ENCODE data around the gene PRR4.

Gene PRR4

GRCh38 chr12:10849425-10849878, at the start of gene PRR4:
Gene PRR4 (minus strand): TSS chr12:10849475. CDS start chr12:10849437, 38 bp downstream.
- DNase-seq: no peak

DNA sequence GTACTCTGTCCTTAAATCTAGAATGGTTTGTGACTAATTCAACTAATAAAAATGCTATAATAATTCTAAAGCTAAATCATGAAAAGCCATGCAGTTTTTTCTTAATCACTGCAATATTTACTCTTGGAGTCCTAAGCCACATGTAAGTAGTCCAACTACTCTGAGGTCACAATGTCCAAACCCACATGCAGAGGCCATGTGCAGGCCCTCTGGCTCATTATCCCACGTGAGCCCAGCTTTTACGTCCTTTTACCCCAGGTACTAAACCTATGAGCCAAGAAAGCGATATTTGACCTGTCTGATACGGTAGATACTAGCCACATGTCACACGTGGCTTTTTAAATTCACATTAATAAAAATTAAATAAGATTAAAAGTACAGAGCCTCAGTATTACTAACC, 47.6 kb upstream of the PRR4 start:
- no peak for DNase-seq

DNA sequence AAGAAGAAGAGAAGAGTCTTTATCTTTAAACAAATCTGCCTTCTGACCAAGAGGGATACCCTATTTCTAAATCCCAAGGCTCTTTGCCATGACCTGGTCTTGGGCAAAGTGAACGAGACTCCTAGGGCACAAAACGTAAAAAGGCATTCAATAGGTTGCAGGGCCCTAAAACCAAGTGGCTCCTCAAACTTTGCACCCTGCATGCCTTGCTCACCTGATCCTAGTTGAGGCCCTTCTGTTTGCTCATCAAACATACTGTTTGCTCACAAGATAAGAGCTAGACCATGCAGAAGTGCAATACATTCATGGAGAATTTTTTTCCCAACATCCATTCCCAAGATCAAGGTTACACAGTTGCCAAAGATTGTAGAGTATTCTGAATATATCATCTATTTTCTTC, 42.7 kb upstream of the PRR4 start:
- no peak for DNase-seq

- no peak for DNase-seq
These were observed 40.0 kb upstream of the PRR4 start for GRCh38 chr12:10889226-10889625.

DNA sequence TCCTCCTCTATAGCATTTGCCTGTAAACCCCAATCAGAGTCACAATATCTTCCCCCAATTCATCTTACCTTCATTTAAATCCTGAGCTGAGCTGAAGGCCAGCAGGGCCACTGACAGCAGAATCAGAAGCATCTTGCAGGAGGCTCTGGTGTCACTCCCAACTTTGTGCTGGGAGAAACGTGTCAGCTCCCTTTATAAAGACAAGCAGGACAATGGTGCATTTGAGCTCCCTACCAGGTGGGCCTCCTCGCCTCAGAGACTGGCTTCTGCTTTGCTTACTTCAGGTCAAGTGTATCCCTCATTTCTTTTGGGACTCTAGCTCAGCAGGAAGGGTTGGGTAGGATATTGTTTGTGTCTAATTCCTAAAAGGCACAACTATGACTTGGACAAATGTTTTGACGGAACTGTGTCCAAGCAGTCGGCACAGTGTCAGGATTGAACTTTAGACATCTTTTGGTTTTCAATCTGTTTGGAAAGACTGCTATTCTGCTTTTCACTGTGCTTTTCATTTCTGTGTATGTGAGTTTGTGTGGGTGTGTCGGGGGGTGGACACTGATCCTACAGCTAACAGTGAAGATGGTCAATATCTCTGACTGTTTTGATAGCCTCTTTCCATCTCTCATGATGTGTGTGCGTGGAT, 34.9 kb upstream of the PRR4 start, which contains the start of gene PRH1:
TSS of gene PRH1 (minus strand) at position 170 of the 640 bp plus-strand sequence. CDS start at position 132, 38 bp downstream.
- no peak for DNase-seq

GRCh38 chr12:10873378-10873777, 24.1 kb upstream of the PRR4 start:
- no peak for DNase-seq

DNA sequence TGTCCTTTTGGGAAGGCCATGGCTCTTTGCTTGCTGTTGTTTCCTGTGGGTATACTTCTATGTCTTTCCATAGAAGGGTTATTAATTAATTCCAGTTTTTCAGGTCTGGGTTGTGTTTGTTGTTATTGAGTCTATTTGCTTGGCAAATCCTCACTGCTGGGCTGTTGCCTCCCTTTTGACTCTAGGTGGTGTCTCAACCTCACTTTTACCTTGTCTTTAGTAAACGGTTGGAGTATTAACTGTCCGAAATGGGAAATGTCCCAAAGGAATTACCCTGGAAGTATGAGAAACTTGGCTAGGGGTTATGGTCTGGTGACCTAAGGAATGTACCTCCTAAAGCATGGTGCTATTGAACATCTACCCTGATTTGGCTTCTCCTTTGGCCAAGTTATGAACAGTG, 18.1 kb upstream of the PRR4 start:
- DNase-seq: no peak

- no peak for DNase-seq
These were observed 14.4 kb upstream of the PRR4 start for GRCh38 chr12:10863512-10864218.

GRCh38 chr12:10861366-10861765, 12.1 kb upstream of the PRR4 start:
- no peak for DNase-seq

GRCh38 chr12:10855807-10856206, 6.5 kb upstream of the PRR4 start:
- no peak for DNase-seq

GRCh38 chr12:10853776-10854175, 4.5 kb upstream of the PRR4 start:
- DNase-seq: no peak

- no peak for DNase-seq
These were observed 2.1 kb upstream of the PRR4 start for GRCh38 chr12:10851243-10851858.

GRCh38 chr12:10847744-10848143, 1.5 kb downstream of the PRR4 start:
- no peak for DNase-seq

DNA sequence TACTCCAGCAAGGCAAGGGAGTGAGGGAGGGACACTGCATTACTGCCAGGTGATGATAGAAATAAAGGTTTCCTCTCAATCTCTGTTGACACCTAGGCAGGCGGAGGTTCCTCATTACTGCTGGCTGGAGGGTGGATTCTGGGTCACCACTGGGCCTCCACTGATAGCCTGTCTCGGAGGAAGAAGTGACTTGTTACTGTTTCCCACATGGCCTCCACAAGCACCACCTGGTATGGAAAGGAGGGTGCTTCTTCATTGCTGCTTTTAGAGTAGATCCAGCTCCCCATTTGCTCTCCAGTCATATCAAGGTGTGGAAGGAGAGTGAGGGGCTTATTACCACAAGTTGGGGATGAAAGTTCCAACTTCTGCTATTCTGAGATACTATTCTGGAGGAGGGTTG, 6.4 kb downstream of the PRR4 start:
- no peak for DNase-seq

DNA sequence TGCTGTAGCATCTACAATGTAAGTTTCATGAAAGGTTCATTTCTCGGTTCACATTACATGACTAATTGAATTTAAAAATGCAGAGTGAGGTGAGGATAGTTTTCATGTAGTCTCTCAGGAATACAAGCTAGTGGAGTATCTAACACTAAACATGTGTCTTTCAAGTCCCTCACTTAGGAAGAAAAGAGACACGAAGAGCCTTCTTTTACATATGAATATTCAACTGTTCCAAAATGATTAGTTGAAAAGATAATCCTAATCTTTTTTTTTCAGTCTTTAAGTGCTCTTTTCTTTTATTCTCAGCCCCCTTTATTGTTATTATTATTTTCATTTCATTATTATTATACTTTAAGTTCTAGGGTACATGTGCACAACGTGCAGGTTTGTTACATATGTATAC, 10.8 kb downstream of the PRR4 start:
- no peak for DNase-seq

DNA sequence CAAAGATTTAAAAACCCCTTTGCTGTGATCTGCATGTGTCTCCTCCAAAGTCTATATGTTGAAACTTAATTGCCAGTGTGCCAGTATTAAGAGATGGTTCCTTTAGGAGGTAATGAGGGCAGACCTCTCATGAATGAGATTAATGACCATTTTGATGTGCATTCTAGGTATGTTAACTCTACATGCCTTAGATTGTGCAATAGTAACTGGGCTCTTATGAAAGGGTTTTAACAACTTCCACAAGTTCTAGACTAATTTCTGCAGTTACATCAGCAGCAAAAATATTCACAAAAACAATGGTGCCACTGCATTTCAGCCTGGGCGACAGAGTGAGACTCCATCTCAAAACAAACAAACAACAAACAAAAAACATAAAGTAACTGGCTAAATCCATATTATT, 19.3 kb downstream of the PRR4 start:
- DNase-seq: no peak

DNA sequence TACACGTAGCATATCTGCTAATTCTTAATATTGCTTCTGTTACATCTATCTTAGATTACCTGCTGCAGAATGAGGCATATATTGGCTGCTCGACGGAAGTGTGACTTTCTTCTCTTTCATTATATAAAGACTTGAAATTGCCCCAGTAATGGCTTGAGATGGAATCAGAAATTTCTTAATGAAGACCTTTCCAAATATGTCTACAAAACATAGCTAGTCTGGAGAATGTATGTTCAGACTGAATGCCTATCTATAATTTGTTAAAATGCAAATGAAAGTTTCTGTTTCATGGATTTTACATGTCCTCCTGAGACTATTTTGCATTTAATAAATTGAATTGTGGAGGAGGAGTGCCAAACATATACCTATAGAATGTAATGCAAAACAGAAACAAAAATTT, 23.0 kb downstream of the PRR4 start, which contains the start of gene TAS2R10:
TSS of gene TAS2R10 (minus strand) at position 101 of the 400 bp plus-strand sequence. CDS start at position 12, 89 bp downstream.
- DNase-seq: no peak

DNA sequence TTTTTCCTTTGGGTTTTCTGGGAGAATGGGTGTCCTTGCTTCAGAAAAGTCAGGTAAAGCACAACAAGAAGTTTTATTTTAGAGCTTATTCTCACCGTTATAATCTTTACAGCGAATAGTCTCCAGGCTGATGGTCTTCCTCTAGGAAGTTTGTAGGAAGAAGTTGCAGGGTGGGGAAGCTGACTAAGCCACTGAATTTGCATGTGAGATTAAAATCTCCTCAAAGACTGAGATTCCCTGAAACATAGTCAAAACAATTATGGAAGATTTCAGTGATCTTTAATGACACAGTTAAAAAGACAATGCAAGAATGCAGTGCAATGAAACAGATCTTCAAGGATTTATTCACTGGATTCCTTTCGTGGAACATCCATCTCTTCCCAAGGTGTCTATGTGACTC, 24.3 kb downstream of the PRR4 start:
- DNase-seq: no peak

- DNase-seq: no peak
These were observed 37.3 kb downstream of the PRR4 start for GRCh38 chr12:10811883-10812536.

- no peak for DNase-seq
These were observed 39.2 kb downstream of the PRR4 start, which contains the start of gene TAS2R9 for GRCh38 chr12:10810068-10810467. Gene TAS2R9 (minus strand): TSS chr12:10810168. CDS start chr12:10810075, 93 bp downstream.

GRCh38 chr12:10807186-10807585, 42.1 kb downstream of the PRR4 start, which contains the start of gene TAS2R8:
Gene TAS2R8 (minus strand): TSS chr12:10807286. CDS start chr12:10806980, 306 bp downstream.
- no peak for DNase-seq

DNA sequence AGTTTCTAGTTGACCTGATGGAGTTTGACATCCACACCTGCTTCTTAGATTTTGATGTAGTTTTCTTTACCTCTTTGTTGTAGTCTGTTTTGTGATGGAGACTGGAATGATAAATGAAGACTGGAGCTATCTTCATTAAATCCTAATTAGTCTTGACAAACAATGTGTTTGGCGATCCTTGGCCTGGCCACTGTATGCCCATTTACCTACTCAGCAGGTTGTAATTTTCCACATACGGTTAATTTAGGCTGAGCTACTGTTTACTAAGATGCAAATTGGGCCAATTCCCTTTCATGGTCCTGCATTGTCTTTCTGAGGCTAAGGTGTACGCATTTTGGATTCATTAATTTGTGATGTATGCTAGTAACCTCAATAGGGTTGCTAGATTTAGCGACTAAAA, 46.7 kb downstream of the PRR4 start, which contains the start of gene TAS2R7:
TSS of gene TAS2R7 (minus strand) at position 41 of the 400 bp plus-strand sequence. CDS start 57 bp downstream, outside the sequence.
- DNase-seq: no peak

GRCh38 chr12:10801741-10802140, 47.5 kb downstream of the PRR4 start:
- no peak for DNase-seq

Measured in DMS 273 treated with DMSO at 0.1 percent for 48 hours (cell line).